GM18517 (cell line): ENCODE measurements around the gene TMEM190.

Experiments
- ATAC-seq: cut with Tn5 transposase; IDR thresholded peaks from one replicate; pipeline ENCODE4 v1.9.1; 2021; ENCODE audit warnings: mild to moderate bottlenecking, moderate library complexity; ENCODE audit not compliant: unreplicated experiment

The TMEM190 gene

GRCh38 chr19:55369653-55370304 lies 6.8 kb upstream of the TMEM190 start:
- no peak for ATAC-seq

- ATAC-seq = no peak
Observed at GRCh38 chr19:55370305-55370988, 6.2 kb upstream of the TMEM190 start, which contains the start of gene IL11. Gene IL11 (minus strand): TSS chr19:55370463. CDS start chr19:55370310, 153 bp downstream.

DNA sequence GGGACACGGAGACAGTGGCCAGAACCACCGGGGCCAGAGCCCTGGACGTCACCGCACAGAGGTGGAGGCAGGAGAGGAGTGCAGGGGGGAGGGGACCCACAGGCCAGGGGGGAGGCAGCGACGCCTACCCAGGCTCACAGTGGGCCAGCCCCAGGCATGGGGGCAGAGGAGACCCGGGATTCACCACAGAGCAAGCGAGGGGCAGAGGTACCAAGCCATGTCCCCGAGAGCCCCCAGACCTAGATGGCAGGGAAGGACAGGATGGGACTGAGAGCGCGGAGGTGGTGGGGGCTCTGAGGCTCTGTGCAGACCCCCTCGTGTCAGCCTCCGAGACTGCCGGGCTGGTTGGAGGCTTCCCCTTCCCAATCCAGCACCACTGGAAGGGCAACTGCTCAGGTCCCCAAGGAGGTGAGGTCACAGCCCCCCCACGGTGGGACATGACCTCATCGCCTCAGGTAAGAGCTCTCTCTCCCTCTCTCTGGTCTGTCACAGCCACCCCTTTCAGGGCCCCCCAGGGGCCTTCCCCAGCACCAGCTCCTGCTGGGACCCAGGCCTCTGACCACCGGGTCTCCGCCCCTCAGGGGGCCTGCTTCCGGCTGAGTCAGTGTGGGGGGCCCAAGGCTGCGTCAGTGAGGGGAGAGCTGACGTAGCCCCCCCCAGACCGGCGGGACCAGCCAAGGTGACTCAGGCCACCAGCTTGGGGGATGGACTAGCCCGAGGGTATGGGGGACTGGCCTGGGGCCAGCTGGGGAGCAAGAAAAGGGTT lies 4.1 kb upstream of the TMEM190 start:
- no peak for ATAC-seq

GRCh38 chr19:55373306-55373992 lies 3.2 kb upstream of the TMEM190 start:
- ATAC-seq = no peak

- no peak for ATAC-seq
Observed at GRCh38 chr19:55373993-55374757, 2.5 kb upstream of the TMEM190 start.

DNA sequence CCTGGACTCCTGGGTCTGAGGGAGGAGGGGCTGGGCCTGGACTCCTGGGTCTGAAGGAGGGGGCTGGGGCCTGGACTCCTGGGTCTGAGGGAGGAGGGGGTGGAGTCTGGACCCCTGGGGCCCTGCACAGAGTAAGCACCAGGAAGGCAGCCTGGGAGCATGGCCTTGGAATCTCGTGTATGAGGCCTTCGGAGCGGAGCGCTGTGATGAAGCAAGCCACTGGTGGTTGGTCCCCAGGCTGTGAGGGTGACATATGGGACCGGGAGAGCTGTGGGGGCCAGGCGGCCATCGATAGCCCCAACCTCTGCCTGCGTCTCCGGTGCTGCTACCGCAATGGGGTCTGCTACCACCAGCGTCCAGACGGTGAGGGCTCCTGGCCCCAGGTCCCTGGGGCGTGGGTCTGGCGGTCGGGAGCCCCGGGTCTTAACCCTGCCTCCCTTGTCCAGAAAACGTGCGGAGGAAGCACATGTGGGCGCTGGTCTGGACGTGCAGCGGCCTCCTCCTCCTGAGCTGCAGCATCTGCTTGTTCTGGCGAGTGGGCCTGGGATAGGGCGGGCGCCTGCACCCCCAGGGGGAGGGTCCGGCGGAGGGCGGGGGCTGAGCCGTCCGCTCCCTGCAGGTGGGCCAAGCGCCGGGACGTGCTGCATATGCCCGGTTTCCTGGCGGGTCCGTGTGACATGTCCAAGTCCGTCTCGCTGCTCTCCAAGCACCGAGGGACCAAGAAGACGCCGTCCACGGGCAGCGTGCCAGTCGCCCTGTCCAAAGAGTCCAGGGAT lies 918 bp downstream of the TMEM190 start:
- ATAC-seq = no peak

DNA sequence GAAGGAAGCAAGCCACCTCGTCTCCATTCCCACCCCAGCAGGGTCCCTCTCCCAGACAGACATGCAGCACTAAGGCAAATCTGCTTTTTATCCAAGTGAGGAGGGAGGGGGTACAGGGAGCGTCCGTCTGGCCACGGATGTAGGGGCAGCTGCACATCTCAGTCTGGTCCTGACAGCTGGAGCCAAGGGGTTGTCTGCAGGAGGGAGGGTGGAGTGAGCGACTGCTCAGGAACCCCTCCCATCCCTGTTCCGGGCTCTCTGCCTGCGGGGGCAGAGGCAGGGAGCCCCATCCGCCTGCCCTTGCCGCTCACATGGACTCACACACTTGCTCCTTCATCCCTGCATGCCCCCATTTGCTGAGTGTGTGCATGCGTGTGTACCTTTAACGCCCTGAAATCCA lies 2.5 kb downstream of the TMEM190 start:
- ATAC-seq = no peak

DNA sequence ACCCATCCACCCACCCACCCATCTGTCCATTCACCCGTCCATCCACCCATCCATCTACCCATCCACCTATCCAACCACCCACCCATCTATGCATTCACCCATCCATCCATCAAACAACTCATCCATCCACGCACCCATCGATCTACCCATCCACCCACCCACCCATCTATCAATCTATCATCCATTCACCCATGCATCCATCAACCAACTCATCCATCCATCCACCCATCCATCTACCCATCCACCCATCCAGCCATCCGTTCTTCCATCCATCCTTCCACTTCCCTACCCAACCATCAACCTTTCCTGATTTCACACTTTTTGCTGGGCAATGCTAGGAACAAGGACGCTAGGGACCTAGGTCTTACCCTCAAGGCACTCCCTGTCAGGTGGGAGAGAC lies 5.4 kb downstream of the TMEM190 start:
- ATAC-seq = no peak

GRCh38 chr19:55382522-55383054 lies 6.0 kb downstream of the TMEM190 start:
- no peak for ATAC-seq

DNA sequence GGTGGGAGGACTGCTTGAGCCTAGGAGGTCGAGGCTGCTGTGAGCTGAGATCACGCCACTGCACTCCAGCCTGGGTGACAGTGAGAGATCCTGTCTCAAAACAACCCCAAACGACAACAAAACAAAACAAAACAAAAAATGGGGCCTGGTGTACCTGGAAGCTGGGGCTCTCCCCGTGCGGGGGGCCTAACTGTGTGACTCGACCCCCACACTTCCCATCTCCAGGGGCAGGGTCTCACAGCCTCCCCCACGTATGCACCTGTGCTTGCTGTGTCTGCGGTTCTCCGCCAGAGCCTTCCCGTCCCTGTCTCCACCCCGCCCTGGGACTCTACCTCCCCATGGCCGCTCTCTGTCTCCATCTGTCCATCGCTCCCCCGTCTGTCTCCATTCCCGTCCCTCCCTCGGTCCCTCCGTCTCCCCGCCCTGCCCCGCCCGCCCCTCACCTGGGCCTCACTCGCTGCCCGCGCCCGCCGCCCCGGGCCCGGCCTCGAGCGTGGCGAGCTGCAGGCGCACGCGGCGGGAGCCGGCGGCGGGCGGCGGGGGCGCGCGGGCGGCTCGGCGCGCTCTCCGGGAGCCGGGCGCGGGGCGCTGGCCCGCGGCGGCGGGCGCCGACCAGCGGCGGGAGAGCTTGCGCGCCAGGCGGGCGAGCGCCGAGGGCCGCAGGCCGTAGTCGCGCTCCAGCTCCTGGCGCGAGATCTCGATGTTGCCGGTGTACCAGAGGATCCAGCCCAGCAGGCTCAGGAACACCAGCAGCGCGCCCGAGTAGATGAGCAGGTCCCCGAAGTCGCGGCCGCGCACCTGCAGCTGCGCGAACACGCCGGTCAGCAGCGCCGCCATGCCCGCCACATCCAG lies 6.9 kb downstream of the TMEM190 start:
- ATAC-seq = no peak

- no peak for ATAC-seq
Observed at GRCh38 chr19:55384131-55384919, 7.7 kb downstream of the TMEM190 start, which contains the start of gene TMEM238. Gene TMEM238 (minus strand): TSS chr19:55384292. CDS start chr19:55384259, 33 bp downstream.

GRCh38 chr19:55384920-55385723 lies 8.5 kb downstream of the TMEM190 start:
- ATAC-seq = peak; percentile 57

DNA sequence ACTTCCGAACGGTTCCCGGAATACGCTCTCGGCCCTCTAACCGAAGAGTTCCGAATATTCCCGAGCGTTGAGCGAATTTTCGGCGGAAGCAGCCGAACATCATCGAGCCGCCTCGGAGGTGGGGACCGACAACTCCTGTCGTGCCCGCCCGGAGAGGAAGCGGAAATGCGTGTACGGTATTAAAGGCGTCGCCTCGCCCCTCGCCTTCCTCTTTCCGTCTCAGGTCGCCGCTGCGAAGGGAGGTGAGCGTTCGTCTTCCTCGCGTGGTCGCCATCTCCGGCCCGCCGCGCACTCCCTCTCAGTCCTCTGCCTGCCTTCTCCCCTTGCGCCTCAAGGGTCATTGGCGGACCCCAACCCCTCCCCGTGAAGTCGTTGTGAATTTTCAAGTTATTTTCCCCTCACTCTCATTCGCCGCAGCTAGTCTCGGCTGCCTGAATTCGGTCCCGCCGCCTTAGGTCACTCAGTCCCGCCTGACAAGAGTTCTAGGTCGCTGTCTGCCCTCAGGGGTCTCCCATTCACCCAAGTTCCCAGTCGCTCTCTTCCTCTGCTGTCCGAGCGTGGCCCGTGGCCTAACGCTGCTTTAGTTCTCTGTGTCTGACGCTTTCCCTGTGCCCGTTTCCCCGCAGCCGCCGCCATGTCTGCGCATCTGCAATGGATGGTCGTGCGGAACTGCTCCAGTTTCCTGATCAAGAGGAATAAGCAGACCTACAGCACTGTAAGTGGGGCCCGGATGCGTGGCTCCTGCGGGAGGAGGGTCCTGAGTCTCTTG lies 9.3 kb downstream of the TMEM190 start, which contains the start of gene RPL28:
Gene RPL28 (plus strand): TSS at position 209 of the 769 bp plus-strand sequence. CDS start 426 bp downstream, at position 635.
- ATAC-seq = peak; percentile 79

DNA sequence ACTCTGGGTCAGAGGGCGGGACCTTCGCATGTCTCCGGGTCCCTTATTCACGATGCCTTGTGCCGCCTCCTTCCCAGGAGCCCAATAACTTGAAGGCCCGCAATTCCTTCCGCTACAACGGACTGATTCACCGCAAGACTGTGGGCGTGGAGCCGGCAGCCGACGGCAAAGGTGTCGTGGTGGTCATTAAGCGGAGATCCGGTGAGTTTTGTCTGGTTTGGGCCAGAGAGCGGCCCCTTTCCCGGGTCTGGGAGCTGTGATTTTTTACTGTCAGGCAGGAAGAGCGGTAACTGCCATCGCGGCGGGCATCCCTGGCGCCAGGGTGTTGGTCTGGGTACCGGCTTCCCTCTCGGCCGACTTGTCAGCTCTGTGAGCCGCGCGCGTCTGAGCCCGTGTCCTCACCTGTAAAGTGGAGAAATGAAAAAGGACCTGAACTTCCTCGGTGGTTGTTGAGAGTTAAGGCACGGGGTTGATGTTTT lies 9.9 kb downstream of the TMEM190 start:
- ATAC-seq = no peak

DNA sequence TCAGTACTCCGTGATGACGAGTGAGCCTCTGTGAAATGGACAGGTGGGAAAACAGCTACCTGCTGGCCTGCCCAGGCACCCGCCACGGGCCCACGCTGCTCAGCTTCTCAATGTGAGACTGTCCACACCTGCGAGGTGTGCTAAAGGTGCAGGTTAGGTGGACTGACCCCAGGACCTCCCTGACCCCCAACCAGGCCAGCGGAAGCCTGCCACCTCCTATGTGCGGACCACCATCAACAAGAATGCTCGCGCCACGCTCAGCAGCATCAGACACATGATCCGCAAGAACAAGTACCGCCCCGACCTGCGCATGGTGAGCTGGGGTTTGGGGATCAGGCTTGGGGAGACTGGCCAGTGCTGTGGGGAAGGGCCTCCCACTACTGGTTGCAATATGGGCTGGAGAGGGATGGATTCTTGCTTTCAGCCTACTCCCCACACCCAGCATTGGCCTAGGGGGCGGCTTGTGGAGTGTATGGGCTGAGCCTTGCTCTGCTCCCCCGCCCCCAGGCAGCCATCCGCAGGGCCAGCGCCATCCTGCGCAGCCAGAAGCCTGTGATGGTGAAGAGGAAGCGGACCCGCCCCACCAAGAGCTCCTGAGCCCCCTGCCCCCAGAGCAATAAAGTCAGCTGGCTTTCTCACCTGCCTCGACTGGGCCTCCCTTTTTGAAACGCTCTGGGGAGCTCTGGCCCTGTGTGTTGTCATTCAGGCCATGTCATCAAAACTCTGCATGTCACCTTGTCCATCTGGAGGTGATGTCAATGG lies 11.3 kb downstream of the TMEM190 start:
- ATAC-seq = no peak
